Heart left ventricle (tissue), 16 donors: ENCODE measurements around the gene CFAP73. TPM values are rescaled to one million over a fixed set of nuclear protein-coding genes. Genes with fewer than 3 reads are reported as not detected.

Source experiments
- ATAC-seq, 4 donors: fragments of 200-7000 bp; cut with Tn5 transposase; one replicate each; pipeline ENCODE4 v1.9.1; 2020 to 2022; ENCODE audit warnings: moderate library complexity in 4 of 4, mild to moderate bottlenecking in 3 of 4, moderate number of reproducible peaks in 1 of 4
- DNase-seq, 5 donors: peaks; one replicate each; pipeline ENCODE4 v3.0.0-alpha.2; 2020
- H3K27ac ChIP-seq, 12 donors: fragments of 200-600 bp; sonication (generic) in 4 of 12; one replicate each; pipeline versions ENCODE4 v1.5.0 to v1.8.0; 2016 to 2022; ENCODE audit warnings: mild to moderate bottlenecking in 2 of 12
- H3K27me3 ChIP-seq, 9 donors: fragments of 200-600 bp; sonication (generic) in 2 of 9; one replicate each; pipeline versions ENCODE4 v1.5.1 to v1.8.0; 2016 to 2022; ENCODE audit warnings: mild to moderate bottlenecking in 3 of 9
- H3K36me3 ChIP-seq, 9 donors: fragments of 200-600 bp; sonication (generic) in 2 of 9; one replicate each; pipeline versions ENCODE4 v1.5.0 to v1.8.0; 2018 to 2022; ENCODE audit warnings: mild to moderate bottlenecking in 2 of 9
- H3K4me1 ChIP-seq, 12 donors: fragments of 200-600 bp; sonication (generic) in 4 of 12; one replicate each; pipeline versions ENCODE4 v1.5.0 to v1.8.0; 2016 to 2022; ENCODE audit warnings: mild to moderate bottlenecking in 3 of 12
- H3K4me3 ChIP-seq, 12 donors: fragments of 200-600 bp; sonication (generic) in 4 of 12; one replicate each; pipeline versions ENCODE4 v1.5.0 to v1.8.0; 2017 to 2022; ENCODE audit warnings: mild to moderate bottlenecking in 9 of 12, moderate library complexity in 4 of 12
- H3K9me3 ChIP-seq, 12 donors: fragments of 200-600 bp; sonication (generic) in 4 of 12; one replicate each; pipeline versions ENCODE4 v1.5.0 to v1.8.0; 2016 to 2022; ENCODE audit warnings: mild to moderate bottlenecking in 1 of 12
- POLR2A ChIP-seq, 2 donors: fragments of 450-650 bp; IDR thresholded peaks; one replicate each; pipeline ENCODE4 v1.6.1; 2017; ENCODE audit warnings: antibody characterized with exemption in 2 of 2, mild to moderate bottlenecking in 2 of 2, moderate library complexity in 2 of 2
- WGBS, 4 donors: extraction: QIAGEN DNeasy Blood & Tissue Kit in 2 of 4; methylation state at CpG; one replicate each; pipeline versions ENCODE4 v1.1.5 to v1.1.7; 2013 to 2018; 5-methylcytosine and 5-hydroxymethylcytosine counted together
- intact Hi-C, 10 donors: fragments of 100-400 bp; cut with DNase I; formaldehyde crosslinking; loops; one replicate each; pipeline versions ENCODE4 v1.11.1 to v1.14.2; 2022
- polyA plus RNA-seq, 2 donors: library from polyadenylated mRNA; stranded (reverse); fragments of 200-250 nt; gene quantifications; one replicate each; pipeline ENCODE4 v1.2.3, GENCODE V29; 2013
- total RNA-seq, 9 donors: library from RNA; depleted of rRNA in 2 of 9; stranded (reverse); fragments of >200 nt in 2 of 9; fragmentation: NEBNext Ultra II Directional in 3 of 9; extraction: Animal tissue kit (Norgen Biotek cat#: 25700) in 3 of 9; gene quantifications; one replicate each; pipeline versions ENCODE4 v1.1.0 to v1.2.4, GENCODE V29; 2016 to 2023
- TF ChIP-seq, protein P1 (sequence below), 12 donors: fragments of 200-600 bp; sonication (generic) in 4 of 12; IDR thresholded peaks; one replicate each; pipeline versions ENCODE4 v1.5.0 to v1.8.0; 2018 to 2022; ENCODE audit warnings: antibody characterized with exemption in 12 of 12, mild to moderate bottlenecking in 5 of 12
- donor health status: ischemic (EF 13 %, LVEDD 7.1; RV severe dilation, severe dysfunction).
- donor health status: healthy with polysubstance abuse.
- donor health status: DM: no; HTN: yes; CAD: no.
- donor health status: DM: no; HTN: no; CAD: no.
- donor health status: ischemic (EF 25% LVEDD 6.9; RV normal size, moderate dysfunction).
- donor health status: ischemic (EF 25% LVEDD 5.7; RV mildly dilated, moderate dysfunction).
- donor health status: healthy.
- donor health status: DM: yes; HTN: yes; CAD: no.
- donor health status: ischemic (EF 35%, LVEDD 5.7; RV mildly dilated, moderate dysfunction).
- donor health status: nonischemic (EF 11% LVEDD 7.7; RV severe dilation, severe dysfunction).
- donor health status: DM: yes; HTN: yes; CAD: no.
- donor health status: PGD.
- donor health status: ischemic (EF 29% LVEDD 5.4; RV normal size, mild dysfunction).
- donor health status: nonischemic (EF 23%, LVEDD 6.1; RV moderate dilation, normal function).

The CFAP73 gene
- total and polyA plus RNA-seq, 11 donors = 0.04 to 0.11 TPM; not detected in 9

DNA sequence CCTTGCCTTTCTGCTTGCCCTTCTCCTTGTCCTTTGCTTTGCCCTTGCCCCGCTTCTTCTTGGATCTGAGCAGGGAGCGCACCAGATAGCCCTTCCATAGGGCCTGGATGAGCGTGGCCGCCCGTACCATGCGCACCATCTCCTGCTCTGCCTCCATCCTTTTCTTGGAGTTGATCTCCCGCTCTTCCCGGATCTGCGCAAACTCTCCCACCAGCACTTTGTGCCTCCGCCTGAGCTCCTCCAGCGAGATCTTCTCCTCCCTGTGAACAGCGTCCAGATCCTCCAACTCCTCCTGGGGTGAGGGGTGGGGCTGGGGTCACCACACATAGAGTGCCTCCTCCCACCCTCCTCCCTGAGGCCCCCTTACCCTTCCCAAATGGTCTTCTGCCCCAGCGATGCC, 46.1 kb downstream of the CFAP73 start:
- no peaks in the 10 kb centered on the region for H3K27me3 ChIP-seq
- intact Hi-C loops = loop anchor here in 8 of 10 donors (2.0 to 10.0 kb wide), 10 partner anchors 72 to 719 kb away; partner anchors contain the start of genes SDSL (in 5 of the 8) and PLBD2 (in 1 of the 8)
- peak in 1 of 4 donors; percentile 11 for ATAC-seq
- no peaks in the 10 kb centered on the region for H3K9me3 ChIP-seq
- H3K27ac ChIP-seq = no peak overlapping the region
- 96 to 97% (median 96%) methylated on average over 13 of the region's 13 CpGs for WGBS, 4 donors
- TF ChIP-seq, protein P1, sequence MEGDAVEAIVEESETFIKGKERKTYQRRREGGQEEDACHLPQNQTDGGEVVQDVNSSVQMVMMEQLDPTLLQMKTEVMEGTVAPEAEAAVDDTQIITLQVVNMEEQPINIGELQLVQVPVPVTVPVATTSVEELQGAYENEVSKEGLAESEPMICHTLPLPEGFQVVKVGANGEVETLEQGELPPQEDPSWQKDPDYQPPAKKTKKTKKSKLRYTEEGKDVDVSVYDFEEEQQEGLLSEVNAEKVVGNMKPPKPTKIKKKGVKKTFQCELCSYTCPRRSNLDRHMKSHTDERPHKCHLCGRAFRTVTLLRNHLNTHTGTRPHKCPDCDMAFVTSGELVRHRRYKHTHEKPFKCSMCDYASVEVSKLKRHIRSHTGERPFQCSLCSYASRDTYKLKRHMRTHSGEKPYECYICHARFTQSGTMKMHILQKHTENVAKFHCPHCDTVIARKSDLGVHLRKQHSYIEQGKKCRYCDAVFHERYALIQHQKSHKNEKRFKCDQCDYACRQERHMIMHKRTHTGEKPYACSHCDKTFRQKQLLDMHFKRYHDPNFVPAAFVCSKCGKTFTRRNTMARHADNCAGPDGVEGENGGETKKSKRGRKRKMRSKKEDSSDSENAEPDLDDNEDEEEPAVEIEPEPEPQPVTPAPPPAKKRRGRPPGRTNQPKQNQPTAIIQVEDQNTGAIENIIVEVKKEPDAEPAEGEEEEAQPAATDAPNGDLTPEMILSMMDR (IDR thresholded peaks at IDR 0.05) = no peak
- no peak for TF ChIP-seq POLR2A (IDR thresholded peaks at IDR 0.05)
- DNase-seq = no peak
- peaks cover 0 to 18% (median 16%) of the 10 kb centered on the region in 9 donors for H3K36me3 ChIP-seq
- peaks cover 0 to 37% (median 16%) of the 10 kb centered on the region in 12 donors for H3K4me1 ChIP-seq
- no peak overlapping the region for H3K4me3 ChIP-seq

DNA sequence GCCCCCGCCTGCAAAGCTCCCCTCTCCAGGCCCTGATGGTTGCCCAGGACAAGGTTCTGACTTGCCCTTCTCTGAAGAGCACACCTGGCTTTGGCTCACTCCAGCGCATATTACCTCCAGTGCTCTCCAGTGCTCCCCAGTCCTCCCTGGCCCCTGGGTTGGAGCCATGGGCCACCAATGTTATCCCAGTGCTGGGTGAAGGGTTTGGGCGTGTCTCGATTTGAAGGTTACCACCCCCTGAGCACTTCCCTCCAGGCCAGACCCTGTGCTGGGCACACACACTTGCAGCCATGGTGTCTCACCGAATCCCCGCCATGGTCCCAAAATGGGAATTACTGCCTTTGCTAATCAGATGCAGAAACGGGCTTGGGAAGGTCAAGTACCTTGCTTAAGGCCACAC, 47.1 kb downstream of the CFAP73 start:
- no peak for DNase-seq
- H3K9me3 ChIP-seq = no peaks in the 10 kb centered on the region
- ATAC-seq = peak in 2 of 4 donors; percentile 6 to 7
- intact Hi-C loops = loop anchor here in 8 of 10 donors (5.0 to 10.0 kb wide), 9 partner anchors 71 to 718 kb away; partner anchors contain the start of gene SDSL (in 5 of the 8)
- H3K4me1 ChIP-seq = peaks cover 0 to 46% (median 16%) of the 10 kb centered on the region in 12 donors
- 74 to 81% (median 78%) methylated on average over 7 of the region's 7 CpGs for WGBS, 4 donors
- H3K36me3 ChIP-seq = peaks cover 0 to 9% (median 8%) of the 10 kb centered on the region in 9 donors
- no peak overlapping the region for H3K4me3 ChIP-seq
- no peak overlapping the region for H3K27ac ChIP-seq
- no peaks in the 10 kb centered on the region for H3K27me3 ChIP-seq
- TF ChIP-seq POLR2A (IDR thresholded peaks at IDR 0.05) = no peak
- TF ChIP-seq, protein P1 (IDR thresholded peaks at IDR 0.05) = no peak

DNA sequence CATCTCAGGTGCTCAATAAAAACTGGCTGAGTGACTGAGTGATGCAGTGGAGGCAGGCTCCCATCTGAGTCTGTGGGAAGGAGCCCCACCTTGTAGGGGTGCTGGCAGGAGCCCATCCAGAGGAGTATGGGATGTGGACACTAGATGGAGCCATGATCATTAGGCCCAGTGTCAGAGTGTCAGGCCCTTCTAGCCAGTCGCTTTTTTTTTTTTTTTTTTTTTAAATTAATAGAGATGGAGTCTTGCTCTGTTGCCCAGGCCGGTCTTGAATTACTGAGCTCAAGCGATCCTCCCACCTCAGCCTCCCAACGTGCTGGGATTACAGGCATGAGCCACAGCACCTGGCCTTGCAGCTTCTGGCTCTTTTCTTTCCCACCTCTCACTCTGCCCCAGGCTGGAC, 47.5 kb downstream of the CFAP73 start:
- no peaks in the 10 kb centered on the region for H3K27me3 ChIP-seq
- no peak for TF ChIP-seq POLR2A (IDR thresholded peaks at IDR 0.05)
- TF ChIP-seq, protein P1 (IDR thresholded peaks at IDR 0.05) = peak; percentile 61 to 82 (median 73)
- no peaks in the 10 kb centered on the region for H3K9me3 ChIP-seq
- peaks cover 0 to 4% (median 4%) of the 10 kb centered on the region in 9 donors for H3K36me3 ChIP-seq
- no peak overlapping the region for H3K4me3 ChIP-seq
- H3K4me1 ChIP-seq = peaks cover 0 to 44% (median 16%) of the 10 kb centered on the region in 12 donors
- no peak overlapping the region for H3K27ac ChIP-seq
- 4 to 23% (median 16%) methylated on average over 4 of the region's 4 CpGs for WGBS, 4 donors
- intact Hi-C loops = loop anchor here in 8 of 10 donors (5.0 to 10.0 kb wide), 9 partner anchors 70 to 718 kb away; partner anchors contain the start of gene SDSL (in 5 of the 8)
- DNase-seq (peak in 4 of 5 donors; percentile 65 to 76 (median 74)), ATAC-seq (peak; percentile 85 to 89 (median 85))

DNA sequence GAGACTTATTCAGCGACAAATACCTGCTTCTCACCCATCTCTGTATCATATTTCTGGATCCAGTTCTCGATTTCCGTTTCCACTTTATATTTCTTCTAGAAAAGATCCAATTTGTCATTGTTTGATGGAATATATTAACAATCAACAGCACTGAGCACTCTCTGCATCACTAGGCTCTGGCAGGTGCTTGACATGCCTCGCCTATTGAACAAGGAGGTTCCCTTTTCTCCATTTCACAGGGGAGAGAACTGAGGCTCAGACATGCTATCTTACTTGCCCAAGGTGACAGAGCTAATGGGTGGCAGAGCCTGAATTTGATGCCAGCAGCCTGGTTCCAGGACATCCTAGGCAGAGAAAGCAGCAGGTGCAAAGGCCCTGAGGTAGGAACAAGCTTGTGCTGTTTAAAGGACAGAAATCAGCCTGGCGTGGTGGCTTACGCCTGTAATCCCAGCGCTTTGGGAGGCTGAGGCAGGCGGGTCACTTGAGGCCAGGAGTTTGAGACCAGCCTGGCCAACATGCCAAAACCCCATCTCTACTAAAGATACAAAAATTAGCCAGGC, 48.1 kb downstream of the CFAP73 start:
- H3K36me3 ChIP-seq = no peaks in the 10 kb centered on the region
- WGBS, 4 donors = 95 to 97% (median 96%) methylated on average over 8 of the region's 8 CpGs
- no peak for ATAC-seq
- no peak for TF ChIP-seq POLR2A (IDR thresholded peaks at IDR 0.05)
- TF ChIP-seq, protein P1 (IDR thresholded peaks at IDR 0.05) = no peak
- no peaks in the 10 kb centered on the region for H3K9me3 ChIP-seq
- H3K27me3 ChIP-seq = no peaks in the 10 kb centered on the region
- DNase-seq = no peak
- no peak overlapping the region for H3K27ac ChIP-seq
- intact Hi-C loops = loop anchor here in 8 of 10 donors (5.0 to 10.0 kb wide), 9 partner anchors 70 to 717 kb away; partner anchors contain the start of gene SDSL (in 5 of the 8)
- H3K4me3 ChIP-seq = no peak overlapping the region
- peaks cover 0 to 43% (median 14%) of the 10 kb centered on the region in 12 donors for H3K4me1 ChIP-seq
